Lower leg skin (tissue), 4 donors: ENCODE data around the gene TRIM31. TPM values are rescaled to one million over a fixed set of nuclear protein-coding genes. Genes with fewer than 3 reads are reported as not detected.
A peak's percentile ranks its signal among the peaks of the same experiment; 100 is the strongest.

Source experiments
- DNase-seq, 2 donors: peaks; one replicate each; pipeline ENCODE4 v3.0.0-alpha.2; 2019; ENCODE audit warnings: low spot score in 2 of 2
- H3K4me3 ChIP-seq: fragments of 200-600 bp; sonication (generic); 2 replicates; pipeline ENCODE4 v1.5.1; 2017; ENCODE audit warnings: mild to moderate bottlenecking, low read depth; ENCODE audit not compliant: poor library complexity, severe bottlenecking
- CTCF ChIP-seq, 3 donors: fragments of 450-650 bp; IDR thresholded peaks; one replicate each; pipeline ENCODE4 v1.5.1; 2016; ENCODE audit warnings: antibody characterized with exemption in 3 of 3, mild to moderate bottlenecking in 3 of 3, moderate library complexity in 2 of 3
- POLR2A ChIP-seq, 2 donors: fragments of 450-650 bp; IDR thresholded peaks; one replicate each; pipeline ENCODE4 v1.6.1; 2016 to 2017; ENCODE audit warnings: antibody characterized with exemption in 2 of 2, mild to moderate bottlenecking in 1 of 2, moderate library complexity in 1 of 2
- WGBS, 2 donors: methylation state at CpG; one replicate each; pipeline ENCODE4 v1.1.5; 2018; 5-methylcytosine and 5-hydroxymethylcytosine counted together
- intact Hi-C: fragments of 100-400 bp; cut with DNase I; formaldehyde crosslinking; loops from one replicate; pipeline ENCODE4 v1.15.0; 2023; ENCODE audit warnings: low total_unique reads
- total RNA-seq, 4 donors: library from RNA; depleted of rRNA; stranded (reverse); fragments of >200 nt; gene quantifications; one replicate each; pipeline ENCODE4 v1.1.0, GENCODE V29; 2016

The TRIM31 gene
- total RNA-seq, 4 donors from 2014 or later, result 0.29 TPM; not detected in 3

GRCh38 chr6:30073489-30074235, 39.2 kb downstream of the TRIM31 start:
- intact Hi-C loops, result no loop called here
- no peak for TF ChIP-seq CTCF (IDR thresholded peaks at IDR 0.05)
- no peak for TF ChIP-seq POLR2A (IDR thresholded peaks at IDR 0.05)
- WGBS, 2 donors, result 41 to 50% methylated on average over 7 of the region's 7 CpGs
- peak overlapping the region; percentile 56 for H3K4me3 ChIP-seq
- no peak for DNase-seq

GRCh38 chr6:30071858-30072257, 41.0 kb downstream of the TRIM31 start:
- intact Hi-C loops, result no loop called here
- WGBS, 2 donors, result 37 to 45% methylated on average over 3 of the region's 3 CpGs
- no peak for DNase-seq
- TF ChIP-seq CTCF (IDR thresholded peaks at IDR 0.05) (no peak), POLR2A (IDR thresholded peaks at IDR 0.05) (no peak)
- H3K4me3 ChIP-seq, result no peak overlapping the region

- DNase-seq, result no peak
- 54 to 63% methylated on average over 42 to 68 of the region's 68 CpGs for WGBS, 2 donors
- no peak for TF ChIP-seq CTCF (IDR thresholded peaks at IDR 0.05)
- no peak for TF ChIP-seq POLR2A (IDR thresholded peaks at IDR 0.05)
- H3K4me3 ChIP-seq, result no peak overlapping the region
- intact Hi-C loops, result no loop called here
Measured at GRCh38 chr6:30071081-30071818, 41.6 kb downstream of the TRIM31 start.

- intact Hi-C loops, result no loop called here
- TF ChIP-seq CTCF (IDR thresholded peaks at IDR 0.05) (no peak), POLR2A (IDR thresholded peaks at IDR 0.05) (no peak)
- DNase-seq, result no peak
- WGBS, 2 donors, result 10 to 11% methylated on average over 8 of the region's 8 CpGs
- peak overlapping the region; percentile 63 for H3K4me3 ChIP-seq
Measured at GRCh38 chr6:30067460-30068139, 45.3 kb downstream of the TRIM31 start.

- H3K4me3 ChIP-seq, result peak within 1 kb of the TSS; percentile 63
- intact Hi-C loops, result no loop called here
- DNase-seq, result peak; percentile 98 to 99
- 0% methylated on average over 46 of the region's 46 CpGs for WGBS, 2 donors
- TF ChIP-seq POLR2A (IDR thresholded peaks at IDR 0.05) (no peak), CTCF (IDR thresholded peaks at IDR 0.05) (no peak)
Measured at GRCh38 chr6:30066577-30067459, 46.1 kb downstream of the TRIM31 start, which contains the start of gene PPP1R11. Gene PPP1R11 (plus strand): TSS chr6:30067198. CDS start chr6:30067411, 213 bp downstream.
